ENCODE results near the gene GPRASP3.

Gene GPRASP3

DNA sequence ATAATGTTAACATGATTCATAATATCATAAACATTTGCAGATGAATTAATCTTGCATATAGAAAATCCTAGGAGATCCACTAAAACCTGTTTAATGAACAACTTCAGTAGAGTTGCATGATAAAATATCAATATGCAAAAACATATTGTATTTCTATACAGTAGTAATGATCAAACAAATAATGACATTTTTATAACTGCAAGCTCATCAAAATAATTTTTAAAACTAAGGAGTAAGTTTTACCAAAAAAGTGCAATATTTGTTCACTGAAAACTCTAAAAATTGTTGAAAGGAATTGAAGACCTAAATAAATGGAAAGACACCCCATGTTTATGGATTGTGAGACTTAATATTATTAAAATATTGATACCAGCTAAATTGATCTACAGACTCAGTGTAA, 24.2 kb upstream of the GPRASP3 start:
- Histone ChIP-seq H4K8ac (ENCODE audit: low read depth, low read length) (no peak overlapping the region), H2AK5ac (ENCODE audit: low read length) (no peak overlapping the region), H3K4ac (ENCODE audit: low read depth, low read length) (no peak overlapping the region), H3K4me3 (ENCODE audit: low read length) (no peak overlapping the region), H3K56ac (ENCODE audit: low read length) (no peak overlapping the region), H4K5ac (ENCODE audit: low read length) (no peak overlapping the region), H2BK15ac (replicated peaks; ENCODE audit: low read depth) (no peak overlapping the region), H3K79me2 (ENCODE audit: control insufficient read depth, insufficient read depth, low read length) (no peaks in the 10 kb centered on the region), H3K79me1 (ENCODE audit: low read length) (no peaks in the 10 kb centered on the region), H2BK120ac (ENCODE audit: low read depth, low read length) (no peak overlapping the region), H3K4me1 (ENCODE audit: control insufficient read depth, low read depth, low read length) (no peaks in the 10 kb centered on the region), H3K36me3 (ENCODE audit: control insufficient read depth, insufficient read depth, low read length) (no peaks in the 10 kb centered on the region), H3K9ac (ENCODE audit: low read length) (no peak overlapping the region), H3K27me3 (ENCODE audit: insufficient read depth, low read length, poor library complexity) (no peaks in the 10 kb centered on the region), H3K27ac (ENCODE audit: low read depth, low read length) (no peak overlapping the region), H3K4me2 (ENCODE audit: low read length) (no peak overlapping the region), H3K23ac (ENCODE audit: low read length) (no peak overlapping the region), H2BK5ac (ENCODE audit: low read length) (no peak overlapping the region), H3K18ac (ENCODE audit: low read length) (no peak overlapping the region)
- DNase-seq: no peak

GRCh38 chrX:102697494-102697893, 23.0 kb upstream of the GPRASP3 start:
- no peak overlapping the region for H3K9ac ChIP-seq (ENCODE audit: low read length)
- H2AK5ac ChIP-seq (ENCODE audit: low read length): no peak overlapping the region
- DNase-seq: no peak
- no peak overlapping the region for H3K4me3 ChIP-seq (ENCODE audit: low read length)
- H2BK120ac ChIP-seq (ENCODE audit: low read depth, low read length): no peak overlapping the region
- H3K79me2 ChIP-seq (ENCODE audit: control insufficient read depth, insufficient read depth, low read length): no peaks in the 10 kb centered on the region
- no peak overlapping the region for H3K4me2 ChIP-seq (ENCODE audit: low read length)
- no peaks in the 10 kb centered on the region for H3K4me1 ChIP-seq (ENCODE audit: control insufficient read depth, low read depth, low read length)
- H3K27me3 ChIP-seq (ENCODE audit: insufficient read depth, low read length, poor library complexity): no peaks in the 10 kb centered on the region
- no peaks in the 10 kb centered on the region for H3K79me1 ChIP-seq (ENCODE audit: low read length)
- H2BK15ac ChIP-seq (replicated peaks; ENCODE audit: low read depth): no peak overlapping the region
- no peak overlapping the region for H3K18ac ChIP-seq (ENCODE audit: low read length)
- no peaks in the 10 kb centered on the region for H3K36me3 ChIP-seq (ENCODE audit: control insufficient read depth, insufficient read depth, low read length)
- no peak overlapping the region for H4K5ac ChIP-seq (ENCODE audit: low read length)
- H3K27ac ChIP-seq (ENCODE audit: low read depth, low read length): no peak overlapping the region
- no peak overlapping the region for H2BK5ac ChIP-seq (ENCODE audit: low read length)
- H3K56ac ChIP-seq (ENCODE audit: low read length): no peak overlapping the region
- H3K23ac ChIP-seq (ENCODE audit: low read length): no peak overlapping the region
- no peak overlapping the region for H4K8ac ChIP-seq (ENCODE audit: low read depth, low read length)
- no peak overlapping the region for H3K4ac ChIP-seq (ENCODE audit: low read depth, low read length)

DNA sequence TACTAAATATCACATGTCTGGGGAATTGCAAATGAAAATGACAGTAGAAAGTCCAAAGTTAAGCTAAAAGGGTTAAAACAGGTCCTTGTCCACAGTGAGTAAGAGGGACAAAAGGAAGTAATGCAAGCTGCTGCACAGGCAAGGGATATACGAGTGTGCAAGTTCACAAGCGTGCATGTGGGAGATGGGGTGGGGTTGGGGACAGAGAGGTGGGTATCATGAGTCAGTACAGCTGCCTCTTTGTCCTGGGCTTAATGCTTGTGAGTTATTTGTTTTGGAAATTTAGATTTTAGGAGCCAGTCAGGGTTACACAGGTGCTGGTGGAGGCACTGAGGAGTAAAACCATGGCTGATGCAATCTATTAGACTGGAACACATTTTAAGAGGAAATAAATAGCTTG, 11.6 kb upstream of the GPRASP3 start:
- H3K18ac ChIP-seq (ENCODE audit: low read length): no peak overlapping the region
- WGBS (ENCODE audit: extremely low coverage, insufficient coverage, low lambda C conversion rate): no CpG with 5 or more reads among the region's 2 CpGs
- H3K27ac ChIP-seq (ENCODE audit: low read depth, low read length): no peak overlapping the region
- H3K23ac ChIP-seq (ENCODE audit: low read length): no peak overlapping the region
- H2BK5ac ChIP-seq (ENCODE audit: low read length): no peak overlapping the region
- H2BK120ac ChIP-seq (ENCODE audit: low read depth, low read length): no peak overlapping the region
- no peak overlapping the region for H3K4me2 ChIP-seq (ENCODE audit: low read length)
- H3K36me3 ChIP-seq (ENCODE audit: control insufficient read depth, insufficient read depth, low read length): no peaks in the 10 kb centered on the region
- H2BK15ac ChIP-seq (replicated peaks; ENCODE audit: low read depth): no peak overlapping the region
- no peak overlapping the region for H3K56ac ChIP-seq (ENCODE audit: low read length)
- no peak overlapping the region for H2AK5ac ChIP-seq (ENCODE audit: low read length)
- no peak for DNase-seq
- H3K4me1 ChIP-seq (ENCODE audit: control insufficient read depth, low read depth, low read length): no peaks in the 10 kb centered on the region
- no peak overlapping the region for H3K4ac ChIP-seq (ENCODE audit: low read depth, low read length)
- no peaks in the 10 kb centered on the region for H3K27me3 ChIP-seq (ENCODE audit: insufficient read depth, low read length, poor library complexity)
- no peaks in the 10 kb centered on the region for H3K79me1 ChIP-seq (ENCODE audit: low read length)
- H4K5ac ChIP-seq (ENCODE audit: low read length): no peak overlapping the region
- no peak overlapping the region for H3K4me3 ChIP-seq (ENCODE audit: low read length)
- no peaks in the 10 kb centered on the region for H3K79me2 ChIP-seq (ENCODE audit: control insufficient read depth, insufficient read depth, low read length)
- H4K8ac ChIP-seq (ENCODE audit: low read depth, low read length): no peak overlapping the region
- no peak overlapping the region for H3K9ac ChIP-seq (ENCODE audit: low read length)

DNA sequence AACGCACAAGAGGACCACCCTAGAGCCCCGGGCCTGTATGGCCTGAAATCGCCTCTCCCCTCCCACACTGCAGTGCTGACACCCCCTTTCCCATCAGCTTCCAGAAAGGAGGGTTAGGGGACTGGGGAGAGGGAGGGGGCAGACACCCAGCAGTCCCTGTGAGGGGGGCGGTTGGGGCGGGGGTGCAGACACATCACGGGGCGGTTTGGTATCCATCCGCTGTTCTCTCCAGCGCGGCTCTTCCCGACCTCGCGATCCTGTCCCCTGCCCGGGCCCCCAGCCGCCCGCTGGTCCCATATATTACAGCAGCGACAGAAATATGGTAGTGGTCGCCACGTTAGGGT, 8.7 kb upstream of the GPRASP3 start:
- Histone ChIP-seq H3K79me1 (ENCODE audit: low read length) (no peaks in the 10 kb centered on the region), H2AK5ac (ENCODE audit: low read length) (no peak overlapping the region), H3K56ac (ENCODE audit: low read length) (peak overlapping the region; percentile 79), H3K9ac (ENCODE audit: low read length) (peak overlapping the region; percentile 27), H3K36me3 (ENCODE audit: control insufficient read depth, insufficient read depth, low read length) (no peaks in the 10 kb centered on the region), H3K4ac (ENCODE audit: low read depth, low read length) (no peak overlapping the region), H3K27ac (ENCODE audit: low read depth, low read length) (no peak overlapping the region), H2BK15ac (replicated peaks; ENCODE audit: low read depth) (no peak overlapping the region), H3K18ac (ENCODE audit: low read length) (no peak overlapping the region), H3K4me1 (ENCODE audit: control insufficient read depth, low read depth, low read length) (no peaks in the 10 kb centered on the region), H3K4me3 (ENCODE audit: low read length) (no peak overlapping the region), H2BK5ac (ENCODE audit: low read length) (no peak overlapping the region), H2BK120ac (ENCODE audit: low read depth, low read length) (no peak overlapping the region), H4K5ac (ENCODE audit: low read length) (no peak overlapping the region), H3K27me3 (ENCODE audit: insufficient read depth, low read length, poor library complexity) (no peaks in the 10 kb centered on the region), H3K4me2 (ENCODE audit: low read length) (no peak overlapping the region), H3K23ac (ENCODE audit: low read length) (no peak overlapping the region), H4K8ac (ENCODE audit: low read depth, low read length) (no peak overlapping the region), H3K79me2 (ENCODE audit: control insufficient read depth, insufficient read depth, low read length) (no peaks in the 10 kb centered on the region)
- no peak for DNase-seq
- no CpG with 5 or more reads among the region's 19 CpGs for WGBS (ENCODE audit: extremely low coverage, insufficient coverage, low lambda C conversion rate)

- no peak within 1 kb of the TSS for H2AK5ac ChIP-seq (ENCODE audit: low read length)
- peak; percentile 45 for DNase-seq
These were observed 8.2 kb upstream of the GPRASP3 start, which contains the start of gene GPRASP2 for GRCh38 chrX:102712216-102712966. GPRASP2 (plus strand) TSS chrX:102712448; CDS start chrX:102714870, 2,422 bp downstream.

More at GRCh38 chrX:102712216-102712966, 8.2 kb upstream of the GPRASP3 start, which contains the start of gene GPRASP2:
- no CpG with 5 or more reads among the region's 68 CpGs for WGBS (ENCODE audit: extremely low coverage, insufficient coverage, low lambda C conversion rate)
- H3K4ac ChIP-seq (ENCODE audit: low read depth, low read length): no peak within 1 kb of the TSS
- H2BK5ac ChIP-seq (ENCODE audit: low read length): no peak within 1 kb of the TSS
- no peak within 1 kb of the TSS for H3K27ac ChIP-seq (ENCODE audit: low read depth, low read length)
- H4K5ac ChIP-seq (ENCODE audit: low read length): no peak within 1 kb of the TSS
- peak within 1 kb of the TSS; percentile 81 for H3K56ac ChIP-seq (ENCODE audit: low read length)
- H2BK120ac ChIP-seq (ENCODE audit: low read depth, low read length): no peak within 1 kb of the TSS
- no peaks in the 10 kb centered on the region for H3K4me1 ChIP-seq (ENCODE audit: control insufficient read depth, low read depth, low read length)
- peak within 1 kb of the TSS; percentile 28 for H3K4me2 ChIP-seq (ENCODE audit: low read length)
- no peaks in the 10 kb centered on the region for H3K79me2 ChIP-seq (ENCODE audit: control insufficient read depth, insufficient read depth, low read length)
- H2BK15ac ChIP-seq (replicated peaks; ENCODE audit: low read depth): no peak within 1 kb of the TSS
- peak within 1 kb of the TSS; percentile 41 for H3K4me3 ChIP-seq (ENCODE audit: low read length)
- peak within 1 kb of the TSS; percentile 8 for H3K18ac ChIP-seq (ENCODE audit: low read length)
- no peaks in the 10 kb centered on the region for H3K36me3 ChIP-seq (ENCODE audit: control insufficient read depth, insufficient read depth, low read length)
- H3K79me1 ChIP-seq (ENCODE audit: low read length): no peaks in the 10 kb centered on the region
- peak within 1 kb of the TSS; percentile 65 for H3K9ac ChIP-seq (ENCODE audit: low read length)
- no peak within 1 kb of the TSS for H4K8ac ChIP-seq (ENCODE audit: low read depth, low read length)
- no peak within 1 kb of the TSS for H3K23ac ChIP-seq (ENCODE audit: low read length)
- H3K27me3 ChIP-seq (ENCODE audit: insufficient read depth, low read length, poor library complexity): no peaks in the 10 kb centered on the region
